Right lung (tissue), 5 donors: ENCODE results near the gene KRT81. TPM values are rescaled to one million over a fixed set of nuclear protein-coding genes. Genes with fewer than 3 reads are reported as not detected.
"Not testable (repeated sequence)": the region's sequence is repeated elsewhere in the genome, so short reads cannot be mapped to it uniquely, and the experiment has no call there.

Experiments
- DNase-seq, 2 donors: peaks; one replicate each; pipeline ENCODE4 v3.0.0-alpha.2; 2013
- polyA plus RNA-seq, 5 donors: library from polyadenylated mRNA; unstranded; fragments of 120-200 nt; gene quantifications; one replicate each; pipeline versions ENCODE4 v1.2.1 to v1.2.3, GENCODE V29; 2013; ENCODE audit warnings: inconsistent platforms in 1 of 5, low replicate concordance in 1 of 5; ENCODE audit not compliant: insufficient read length in 5 of 5, insufficient read depth in 1 of 5

The KRT81 gene
- polyA plus RNA-seq, 5 donors = 0.11 to 0.24 (median 0.16) TPM; not detected in 2

GRCh38 chr12:52298677-52299190, 7.4 kb upstream of the KRT81 start:
- no peak for DNase-seq

DNA sequence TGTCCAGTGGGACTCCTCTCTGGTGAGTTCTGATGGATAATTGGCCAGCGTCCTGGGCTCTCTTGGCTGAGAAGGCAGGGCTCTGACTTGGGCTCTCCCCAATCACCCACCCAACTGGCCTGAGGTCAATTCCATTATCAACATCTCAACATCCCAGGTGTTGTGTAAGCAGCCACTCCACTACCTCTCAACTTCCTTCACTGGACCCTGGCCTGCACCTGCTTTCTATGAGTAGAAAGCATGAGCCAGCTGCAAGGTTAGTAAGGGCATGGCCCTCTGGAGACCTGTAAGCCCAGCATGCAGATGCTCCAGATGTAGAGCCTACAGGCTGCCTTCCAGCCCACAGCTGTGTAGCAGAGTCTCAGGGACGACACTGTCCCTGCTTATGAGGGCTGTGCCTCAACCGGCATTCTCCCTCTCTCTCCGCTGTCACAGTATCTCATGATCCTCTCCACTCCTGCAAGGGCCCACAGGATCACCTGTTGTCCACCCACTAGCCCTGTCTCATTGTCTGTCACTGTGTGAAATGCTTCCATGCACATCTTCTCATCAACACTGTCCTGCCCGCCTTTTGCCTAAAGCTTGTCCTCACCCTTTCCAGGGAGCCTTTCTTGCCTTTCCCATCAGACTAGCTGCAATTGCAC, 5.4 kb upstream of the KRT81 start:
- no peak for DNase-seq

GRCh38 chr12:52295663-52296062, 4.3 kb upstream of the KRT81 start:
- DNase-seq = no peak

- no peak for DNase-seq
Observed at GRCh38 chr12:52294803-52295202, 3.5 kb upstream of the KRT81 start.

DNA sequence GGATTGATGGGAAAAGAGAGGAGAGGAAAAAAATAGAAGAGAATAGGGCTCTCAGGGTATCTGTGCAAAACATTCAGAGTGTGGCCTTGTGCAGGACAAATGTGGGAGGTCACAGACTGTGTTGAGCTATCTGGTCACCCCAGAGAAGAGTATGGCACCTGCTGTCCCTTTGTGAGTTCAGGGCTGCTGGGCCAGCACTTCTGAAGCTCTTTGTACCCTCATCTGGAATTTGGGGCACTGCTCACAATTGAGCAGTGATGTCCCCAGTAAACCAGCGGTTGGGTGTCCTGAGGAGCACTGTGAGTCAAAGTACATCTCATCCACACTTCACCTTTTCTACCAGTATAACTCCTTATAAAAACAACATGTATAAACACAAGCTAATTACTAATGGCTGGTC, 2.6 kb upstream of the KRT81 start:
- DNase-seq = no peak

DNA sequence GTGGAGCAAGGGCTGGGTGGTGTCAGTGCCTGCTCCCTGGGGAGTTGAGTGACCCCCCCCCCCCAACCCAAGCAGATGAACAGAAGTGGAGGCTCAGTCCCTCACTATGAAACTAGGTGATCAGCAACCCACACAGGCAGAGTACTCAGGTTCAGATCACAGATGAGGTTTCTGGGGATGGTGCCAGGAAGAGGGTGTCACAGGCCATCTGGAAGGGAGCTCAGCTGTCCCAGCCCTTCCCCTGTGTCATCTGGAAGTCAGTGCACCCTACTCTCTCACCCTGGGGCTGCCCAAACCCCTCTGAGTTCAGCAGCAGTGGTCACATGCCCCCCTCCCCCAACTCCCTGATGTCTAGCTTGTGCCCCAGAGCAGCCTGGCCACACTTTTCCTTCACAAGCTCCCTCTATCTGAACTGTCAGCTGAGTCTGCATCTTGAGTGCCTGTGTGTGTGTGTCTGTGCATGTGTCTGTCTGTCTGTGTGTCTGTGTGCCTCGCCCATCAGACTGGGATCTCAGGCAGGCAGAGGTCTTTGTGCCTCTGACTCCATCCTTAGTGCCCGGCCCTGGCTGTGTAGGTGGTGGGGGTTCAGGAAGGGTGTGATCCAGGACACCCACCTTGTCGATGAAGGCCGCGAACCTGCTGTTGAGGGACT, 725 bp downstream of the KRT81 start:
- not testable (repeated sequence) for DNase-seq

- not testable (repeated sequence) for DNase-seq
Observed at GRCh38 chr12:52287816-52288805, 3.2 kb downstream of the KRT81 start.

DNA sequence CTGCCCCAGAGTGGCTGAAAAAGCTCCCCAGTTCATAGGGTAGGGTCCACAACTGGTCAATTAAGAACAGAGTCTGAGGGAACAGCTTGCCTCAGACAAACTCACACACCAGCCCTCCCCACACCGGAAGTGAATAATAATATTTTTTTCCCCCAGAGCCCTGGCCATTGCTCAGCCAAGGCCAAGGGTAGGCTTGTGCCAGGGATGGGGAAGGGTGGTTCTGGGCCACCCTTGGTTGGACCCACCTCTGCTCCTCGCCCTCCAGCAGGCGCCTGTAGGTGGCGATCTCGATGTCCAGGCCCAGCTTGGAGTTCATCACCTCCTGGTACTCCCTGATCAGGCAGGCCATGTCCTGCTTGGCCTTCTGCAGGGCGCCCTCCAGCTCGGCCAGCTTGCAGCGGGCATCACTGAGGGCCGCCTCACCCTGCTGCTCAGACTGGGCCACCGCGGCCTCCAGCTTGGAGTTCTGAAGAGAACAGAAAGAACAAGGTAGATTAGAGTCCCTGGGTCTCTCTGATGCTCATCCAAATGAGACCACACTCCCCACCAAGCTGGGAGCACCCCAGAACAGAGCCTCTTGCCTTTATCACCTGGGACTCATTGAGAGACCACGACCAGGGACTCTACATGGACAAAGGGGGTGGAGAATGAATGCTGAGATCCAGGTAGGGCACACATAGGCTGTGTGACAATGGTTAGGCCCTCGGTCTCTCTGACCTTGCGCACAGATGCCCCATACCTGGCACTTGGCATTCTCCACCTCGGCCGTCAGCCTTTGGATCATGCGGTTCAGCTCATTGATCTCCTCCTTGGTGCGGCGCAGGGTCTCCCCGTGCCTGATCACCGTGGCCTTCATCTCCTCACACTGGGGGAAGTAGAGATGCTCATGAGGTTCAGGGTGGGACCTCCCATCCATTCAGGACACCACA, 4.2 kb downstream of the KRT81 start:
- DNase-seq = not testable (repeated sequence)

DNA sequence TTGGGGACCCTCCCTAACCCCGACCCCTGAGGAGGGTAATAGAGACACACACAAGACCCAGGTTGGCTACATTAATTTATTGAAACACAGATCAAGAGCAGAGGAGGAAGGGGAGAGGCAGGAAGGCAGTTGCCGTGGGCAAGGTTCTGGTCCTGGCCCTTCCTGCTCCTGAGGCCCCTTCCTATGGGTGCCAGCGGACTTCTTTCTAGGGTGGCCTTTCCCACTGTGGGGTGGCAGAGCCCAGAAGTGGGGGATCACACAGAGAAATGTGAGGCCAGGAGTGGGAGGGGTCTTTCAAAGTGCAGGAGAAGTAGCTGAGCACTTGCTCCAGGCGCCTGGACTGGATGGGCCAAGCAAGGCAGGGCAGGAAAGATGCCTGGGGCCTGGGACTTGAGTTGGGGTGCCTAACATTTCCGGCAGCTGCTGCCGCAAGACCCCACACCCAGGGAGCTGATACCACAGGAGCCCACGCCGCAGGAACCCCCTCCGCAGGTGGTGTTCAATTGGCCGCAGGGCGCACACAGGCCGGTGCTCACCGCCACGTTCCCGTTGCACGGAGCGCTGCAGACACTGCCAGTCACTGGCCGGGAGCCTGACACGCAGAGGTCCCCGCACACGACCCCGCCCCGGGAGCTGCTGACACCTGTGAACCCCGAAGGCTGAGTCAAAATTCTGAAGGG, 5.3 kb downstream of the KRT81 start:
- DNase-seq = no peak

- DNase-seq = no peak
Observed at GRCh38 chr12:52285172-52285745, 6.1 kb downstream of the KRT81 start.

GRCh38 chr12:52284562-52285171, 6.7 kb downstream of the KRT81 start:
- no peak for DNase-seq

GRCh38 chr12:52280796-52281560, 10.4 kb downstream of the KRT81 start:
- DNase-seq = no peak

DNA sequence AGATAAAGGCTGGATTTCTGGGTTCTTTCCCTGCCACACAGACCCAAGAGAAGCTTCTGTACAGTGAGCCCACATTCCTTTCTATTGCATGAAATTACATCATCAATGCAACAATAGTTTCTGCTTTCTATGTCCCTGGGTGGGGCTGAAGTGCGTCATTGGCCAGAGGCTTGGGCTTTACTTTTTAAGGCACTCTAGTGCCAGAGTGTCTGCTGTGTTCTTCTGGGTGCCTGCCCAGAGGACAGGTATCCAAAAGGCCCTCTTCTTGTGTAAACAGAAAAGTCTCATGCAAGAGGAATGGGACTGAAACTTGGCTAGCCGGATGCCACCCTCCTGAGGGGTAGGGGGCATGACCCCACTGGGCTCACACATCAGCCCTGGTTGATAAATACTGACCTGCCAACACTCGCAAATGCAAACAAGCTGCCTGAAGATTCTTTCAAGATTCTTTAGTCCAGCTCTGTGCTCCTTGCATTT, 11.0 kb downstream of the KRT81 start:
- DNase-seq = peak in 1 of 2 donors; percentile 26

- DNase-seq = no peak
Observed at GRCh38 chr12:52279422-52280318, 11.7 kb downstream of the KRT81 start.

GRCh38 chr12:52278575-52279421, 12.5 kb downstream of the KRT81 start:
- peak; percentile 71 to 74 for DNase-seq

GRCh38 chr12:52277486-52278245, 13.7 kb downstream of the KRT81 start:
- DNase-seq = peak in 1 of 2 donors; percentile 38
